Endothelial cell (in vitro differentiated cells): Measurements from ENCODE around the gene CYSLTR2. TPM values are rescaled to one million over a fixed set of nuclear protein-coding genes. Genes with fewer than 3 reads are reported as not detected.
"Not testable (repeated sequence)": the region's sequence is repeated elsewhere in the genome, so short reads cannot be mapped to it uniquely, and the experiment has no call there.

Experiments used
- DNase-seq: peaks from one replicate; pipeline ENCODE4 v3.0.0; 2021; ENCODE audit warnings: low spot score
- H3K27ac Mint-ChIP-seq: one replicate; pipeline ENCODE4 v1.8.0; 2021; ENCODE audit warnings: mixed read lengths, inconsistent platforms; ENCODE audit not compliant: unreplicated experiment
- H3K27me3 Mint-ChIP-seq: one replicate; pipeline ENCODE4 v1.8.0; 2021; ENCODE audit warnings: mild to moderate bottlenecking, moderate library complexity, mixed read lengths, inconsistent platforms; ENCODE audit not compliant: unreplicated experiment
- H3K36me3 Mint-ChIP-seq: one replicate; pipeline ENCODE4 v1.8.0; 2021; ENCODE audit warnings: mild to moderate bottlenecking, low read depth, mixed read lengths, inconsistent platforms; ENCODE audit not compliant: unreplicated experiment
- H3K4me1 Mint-ChIP-seq: one replicate; pipeline ENCODE4 v1.8.0; 2021; ENCODE audit warnings: mild to moderate bottlenecking, mixed read lengths, inconsistent platforms; ENCODE audit not compliant: unreplicated experiment
- H3K4me3 Mint-ChIP-seq: one replicate; pipeline ENCODE4 v1.8.0; 2021; ENCODE audit warnings: mild to moderate bottlenecking, mixed read lengths, inconsistent platforms; ENCODE audit not compliant: unreplicated experiment
- H3K9me3 Mint-ChIP-seq: one replicate; pipeline ENCODE4 v1.8.0; 2021; ENCODE audit warnings: mixed read lengths, inconsistent platforms; ENCODE audit not compliant: unreplicated experiment
- total RNA-seq: library from RNA; stranded (reverse); fragmentation: NEBNext Ultra II Directional; extraction: Animal tissue kit (Norgen Biotek cat#: 25700); gene quantifications from one replicate; pipeline ENCODE4 v1.2.1, GENCODE V29; 2021; ENCODE audit not compliant: unreplicated experiment
- TF ChIP-seq, protein P1 (sequence below): fragments of 200-600 bp; sonication (generic); IDR thresholded peaks from one replicate; pipeline ENCODE4 v1.5.0; 2021; ENCODE audit warnings: antibody characterized with exemption; ENCODE audit not compliant: unreplicated experiment

Gene CYSLTR2
- total RNA-seq, 1 donor from 2014 or later: not detected

- TF ChIP-seq, protein P1, sequence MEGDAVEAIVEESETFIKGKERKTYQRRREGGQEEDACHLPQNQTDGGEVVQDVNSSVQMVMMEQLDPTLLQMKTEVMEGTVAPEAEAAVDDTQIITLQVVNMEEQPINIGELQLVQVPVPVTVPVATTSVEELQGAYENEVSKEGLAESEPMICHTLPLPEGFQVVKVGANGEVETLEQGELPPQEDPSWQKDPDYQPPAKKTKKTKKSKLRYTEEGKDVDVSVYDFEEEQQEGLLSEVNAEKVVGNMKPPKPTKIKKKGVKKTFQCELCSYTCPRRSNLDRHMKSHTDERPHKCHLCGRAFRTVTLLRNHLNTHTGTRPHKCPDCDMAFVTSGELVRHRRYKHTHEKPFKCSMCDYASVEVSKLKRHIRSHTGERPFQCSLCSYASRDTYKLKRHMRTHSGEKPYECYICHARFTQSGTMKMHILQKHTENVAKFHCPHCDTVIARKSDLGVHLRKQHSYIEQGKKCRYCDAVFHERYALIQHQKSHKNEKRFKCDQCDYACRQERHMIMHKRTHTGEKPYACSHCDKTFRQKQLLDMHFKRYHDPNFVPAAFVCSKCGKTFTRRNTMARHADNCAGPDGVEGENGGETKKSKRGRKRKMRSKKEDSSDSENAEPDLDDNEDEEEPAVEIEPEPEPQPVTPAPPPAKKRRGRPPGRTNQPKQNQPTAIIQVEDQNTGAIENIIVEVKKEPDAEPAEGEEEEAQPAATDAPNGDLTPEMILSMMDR: no peak
- H3K4me1 Mint-ChIP-seq: no peaks in the 10 kb centered on the region
- no peaks in the 10 kb centered on the region for H3K36me3 Mint-ChIP-seq
- H3K9me3 Mint-ChIP-seq: no peaks in the 10 kb centered on the region
- no peak for DNase-seq
- no peak overlapping the region for H3K4me3 Mint-ChIP-seq
- no peak overlapping the region for H3K27ac Mint-ChIP-seq
- H3K27me3 Mint-ChIP-seq: peaks cover 1% of the 10 kb centered on the region
Observed at GRCh38 chr13:48667136-48667535, 13.4 kb downstream of the CYSLTR2 start.

DNA sequence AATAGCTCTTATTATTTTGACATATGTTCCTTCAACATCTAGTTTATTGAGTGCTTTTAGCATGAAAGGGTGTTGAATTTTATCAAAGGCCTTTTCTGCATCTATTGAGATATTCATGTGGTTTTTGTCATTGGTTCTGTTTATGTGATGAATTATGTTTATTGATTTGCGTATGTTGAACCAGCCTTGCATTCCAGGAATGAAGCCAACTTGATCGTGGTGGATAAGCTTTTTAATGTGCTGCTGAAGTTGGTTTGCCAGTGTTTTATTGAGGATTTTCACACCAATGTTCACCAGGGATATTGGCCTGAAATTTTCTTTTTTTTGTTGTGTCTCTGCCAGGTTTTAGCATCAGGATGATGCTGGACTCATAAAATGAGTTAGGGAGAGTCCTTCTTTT is 17.7 kb downstream of the CYSLTR2 start:
- H3K4me1 Mint-ChIP-seq, DNase-seq, H3K27ac Mint-ChIP-seq, H3K9me3 Mint-ChIP-seq, H3K36me3 Mint-ChIP-seq, H3K4me3 Mint-ChIP-seq, H3K27me3 Mint-ChIP-seq: not testable (repeated sequence)

DNA sequence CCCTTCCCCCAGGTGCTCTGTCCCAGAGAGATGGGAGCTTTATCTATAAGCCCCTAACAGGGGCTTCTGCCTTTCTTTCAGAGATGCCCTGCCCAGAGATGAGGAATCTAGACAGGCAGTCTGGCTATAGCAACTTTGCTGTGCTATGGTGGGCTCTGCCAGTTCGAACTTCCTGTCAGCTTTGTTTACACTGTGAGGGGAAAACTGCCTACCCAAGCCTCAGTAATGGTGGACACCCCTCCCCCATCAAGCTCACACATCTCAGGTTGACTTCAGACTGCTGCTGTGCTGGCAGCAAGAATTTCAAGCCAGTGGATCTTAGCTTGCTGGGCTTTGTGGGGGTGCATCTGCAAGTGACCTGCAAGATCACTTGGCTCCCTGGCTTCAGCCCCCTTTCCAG is 21.5 kb downstream of the CYSLTR2 start:
- H3K27ac Mint-ChIP-seq: no peak overlapping the region
- no peaks in the 10 kb centered on the region for H3K9me3 Mint-ChIP-seq
- H3K27me3 Mint-ChIP-seq: peaks cover 2% of the 10 kb centered on the region
- peaks cover 5% of the 10 kb centered on the region for H3K36me3 Mint-ChIP-seq
- TF ChIP-seq, protein P1: no peak
- no peak overlapping the region for H3K4me3 Mint-ChIP-seq
- H3K4me1 Mint-ChIP-seq: peaks cover 6% of the 10 kb centered on the region
- DNase-seq: no peak

DNA sequence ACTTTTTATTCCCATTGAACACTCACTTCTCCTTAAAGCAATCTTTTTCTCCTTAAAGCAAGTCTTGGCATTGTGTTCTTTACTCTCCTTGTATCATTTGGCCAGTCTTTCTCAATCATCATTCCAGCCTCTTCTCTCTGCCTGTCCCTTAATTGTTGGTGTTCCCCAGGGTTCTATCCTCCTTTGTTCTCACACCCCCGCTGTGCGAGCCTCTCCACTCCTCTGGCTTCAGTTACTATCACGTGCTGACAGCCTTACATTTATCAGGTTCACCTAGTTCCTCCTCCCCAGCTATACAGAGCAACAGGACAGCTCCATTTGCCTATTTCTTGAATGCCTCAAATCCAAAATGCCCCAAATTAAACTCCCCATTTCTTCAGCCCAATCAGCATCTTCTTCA is 24.6 kb downstream of the CYSLTR2 start:
- Mint-ChIP-seq H3K27me3 (peaks cover 2% of the 10 kb centered on the region), H3K4me1 (peaks cover 6% of the 10 kb centered on the region), H3K36me3 (peaks cover 2% of the 10 kb centered on the region), H3K4me3 (no peak overlapping the region), H3K27ac (no peak overlapping the region), H3K9me3 (no peaks in the 10 kb centered on the region)
- TF ChIP-seq, protein P1: no peak
- no peak for DNase-seq

- DNase-seq: no peak
- no peaks in the 10 kb centered on the region for H3K36me3 Mint-ChIP-seq
- no peak overlapping the region for H3K4me3 Mint-ChIP-seq
- H3K4me1 Mint-ChIP-seq: peaks cover 6% of the 10 kb centered on the region
- H3K9me3 Mint-ChIP-seq: no peaks in the 10 kb centered on the region
- TF ChIP-seq, protein P1: no peak
- H3K27ac Mint-ChIP-seq: no peak overlapping the region
- no peaks in the 10 kb centered on the region for H3K27me3 Mint-ChIP-seq
Observed at GRCh38 chr13:48679941-48680680, 26.4 kb downstream of the CYSLTR2 start.
